HepG2 (cell line): ENCODE data around the gene SEC24A. TPM values are rescaled to one million over a fixed set of nuclear protein-coding genes. Genes with fewer than 3 reads are reported as not detected.

ENCODE experiments used
- ATAC-seq: fragments of 200-7000 bp; cut with Tn5 transposase; 3 replicates; pipeline ENCODE4 v1.9.1; 2020; ENCODE audit warnings: mild to moderate bottlenecking, moderate library complexity
- BruUV-seq: library from RNA; stranded (reverse); fragments of 400-500 nt; replicated peaks from 2 replicates; lab custom pipeline; 2021; lab: Mats Ljungman, UMichigan
- CTCF ChIA-PET: fragments of 300-600 bp; formaldehyde crosslinking; extraction: SDS; loops from one replicate; lab custom pipeline; 2021; ENCODE audit warnings: low total read pairs, inconsistent platforms, low intra/inter-chr PET ratio; lab: Yijun Ruan, JAX
- POLR2A ChIA-PET: fragments of 350-600 bp; sonication (Branson Sonifier 250); formaldehyde crosslinking; loops from one replicate; lab custom pipeline; 2020; ENCODE audit warnings: antibody characterized with exemption, inconsistent platforms; lab: Yijun Ruan, JAX
- DNase-seq: peaks from one replicate; pipeline ENCODE4 v3.0.0-alpha.2; 2015; ENCODE audit warnings: low spot score
- FAIRE-seq: peaks from 3 replicates; lab custom pipeline; 2011; peaks lifted over from hg19 to GRCh38; lab: Jason Lieb, UNC
- H2AFZ ChIP-seq: one replicate; pipeline ENCODE4 v1.6.1; 2011; ENCODE audit warnings: low read length, inconsistent platforms
- H3K27ac ChIP-seq: fragments of 300-600 bp; 3 replicates; pipeline ENCODE4 v1.8.0; 2011; ENCODE audit warnings: mixed run types, mild to moderate bottlenecking, mixed read lengths, low read length, inconsistent platforms; ENCODE audit not compliant: insufficient read depth; ENCODE audit errors: extremely low read length
- H3K27me3 ChIP-seq, 2 experiments: fragments of 200-600 bp in 1 of 2; 2 replicates in 1 of 2; 3 replicates in 1 of 2; pipeline versions ENCODE4 v1.6.0 to v1.8.0; 2011; ENCODE audit warnings: low read length in 2 of 2, mild to moderate bottlenecking in 2 of 2, moderate library complexity in 2 of 2, inconsistent platforms in 1 of 2; ENCODE audit not compliant: insufficient read depth in 2 of 2, control insufficient read depth in 1 of 2
- H3K36me3 ChIP-seq, 2 experiments: fragments of 200-600 bp in 1 of 2; replicated peaks in 1 of 2; 2 replicates in 1 of 2; 3 replicates in 1 of 2; pipeline versions ENCODE4 v1.5.1 to v1.8.0; 2011; ENCODE audit warnings: low read length in 2 of 2, inconsistent platforms in 1 of 2; ENCODE audit not compliant: insufficient read depth in 2 of 2, control insufficient read depth in 1 of 2
- H3K4me1 ChIP-seq: 2 replicates; pipeline ENCODE4 v1.5.1; 2012; ENCODE audit warnings: low read length, inconsistent platforms; ENCODE audit not compliant: insufficient read depth
- H3K4me2 ChIP-seq: 2 replicates; pipeline ENCODE4 v1.6.0; 2011; ENCODE audit warnings: low read depth, low read length, inconsistent platforms
- H3K4me3 ChIP-seq, 3 experiments: fragments of 200-600 bp in 1 of 3; sonication (generic), shearing (Covaris generic) in 1 of 3; replicated peaks in 1 of 3; 2 replicates each; pipeline ENCODE4 v1.5.1; 2011 to 2016; ENCODE audit warnings: low read length in 3 of 3, inconsistent platforms in 2 of 3, low read depth in 2 of 3, mild to moderate bottlenecking in 2 of 3, control low read depth in 1 of 3, mixed read lengths in 1 of 3; ENCODE audit not compliant: insufficient read depth in 1 of 3
- H3K79me2 ChIP-seq: one replicate; pipeline ENCODE4 v1.6.1; 2011; ENCODE audit warnings: low read length, inconsistent platforms; ENCODE audit not compliant: insufficient read depth
- H3K9ac ChIP-seq: 2 replicates; pipeline ENCODE4 v1.6.0; 2011; ENCODE audit warnings: mild to moderate bottlenecking, low read depth, low read length, inconsistent platforms; ENCODE audit not compliant: insufficient read depth
- H3K9me3 ChIP-seq: 2 replicates; pipeline ENCODE4 v1.5.1; 2012; ENCODE audit warnings: mild to moderate bottlenecking, low read length
- H4K20me1 ChIP-seq: 2 replicates; pipeline ENCODE4 v1.6.0; 2011; ENCODE audit warnings: inconsistent platforms, mild to moderate bottlenecking, low read length, moderate library complexity; ENCODE audit not compliant: insufficient read depth
- ATRX ChIP-seq: sonication (generic); formaldehyde crosslinking; IDR thresholded peaks from 2 replicates; pipeline ENCODE4 v1.4.0; 2020; ENCODE audit warnings: missing genetic modification reagents, borderline replicate concordance
- KDM4B ChIP-seq: sonication (generic); formaldehyde crosslinking; IDR thresholded peaks from 2 replicates; pipeline ENCODE4 v1.4.0; 2020; ENCODE audit warnings: missing genetic modification reagents
- NCOA2 ChIP-seq: sonication (generic); formaldehyde crosslinking; IDR thresholded peaks from 2 replicates; pipeline ENCODE4 v1.8.0; 2022; ENCODE audit warnings: inconsistent platforms
- NFYC ChIP-seq: IDR thresholded peaks from 2 replicates; pipeline ENCODE4 v1.6.1; 2016; ENCODE audit warnings: missing genetic modification reagents, missing compliant biosample characterization
- NR0B2 ChIP-seq: sonication (generic); formaldehyde crosslinking; IDR thresholded peaks from 2 replicates; pipeline ENCODE4 v1.4.0; 2020; ENCODE audit warnings: mild to moderate bottlenecking, missing genetic modification reagents
- SAFB2 ChIP-seq: sonication (generic); formaldehyde crosslinking; IDR thresholded peaks from 2 replicates; pipeline ENCODE4 v1.5.1; 2020; ENCODE audit warnings: missing genetic modification reagents, low read depth, mild to moderate bottlenecking, borderline replicate concordance
- SALL1 ChIP-seq: sonication (generic); formaldehyde crosslinking; IDR thresholded peaks from 2 replicates; pipeline ENCODE4 v1.8.0; 2022; ENCODE audit warnings: mild to moderate bottlenecking, missing genetic modification reagents
- SP2 ChIP-seq: sonication (generic); formaldehyde crosslinking; IDR thresholded peaks from 2 replicates; pipeline ENCODE4 v1.5.1; 2020; ENCODE audit warnings: mild to moderate bottlenecking, missing genetic modification reagents
- TSC22D2 ChIP-seq: sonication (generic); formaldehyde crosslinking; IDR thresholded peaks from 2 replicates; pipeline ENCODE4 v1.5.1; 2020; ENCODE audit warnings: missing genetic modification reagents, mild to moderate bottlenecking, borderline replicate concordance
- ZBTB7A ChIP-seq: sonication (generic); formaldehyde crosslinking; IDR thresholded peaks from 2 replicates; pipeline ENCODE4 v1.8.0; 2022; ENCODE audit warnings: mild to moderate bottlenecking, missing genetic modification reagents
- ZFP36 ChIP-seq: fragments of 150-350 bp; IDR thresholded peaks from 2 replicates; pipeline ENCODE4 v1.6.1; 2018; ENCODE audit warnings: borderline replicate concordance, low read length, low read depth; ENCODE audit not compliant: partially characterized antibody
- ZNF562 ChIP-seq: sonication (generic); formaldehyde crosslinking; IDR thresholded peaks from 2 replicates; pipeline ENCODE4 v1.8.0; 2022; ENCODE audit warnings: missing genetic modification reagents, borderline replicate concordance
- ZNF567 ChIP-seq: sonication (generic); formaldehyde crosslinking; IDR thresholded peaks from 2 replicates; pipeline ENCODE4 v1.8.1; 2023; ENCODE audit warnings: mild to moderate bottlenecking, missing genetic modification reagents, borderline replicate concordance
- ZNF616 ChIP-seq: sonication (generic); formaldehyde crosslinking; IDR thresholded peaks from 2 replicates; pipeline ENCODE4 v1.5.0; 2020; ENCODE audit warnings: low read depth, mild to moderate bottlenecking, missing genetic modification reagents
- WGBS: methylation state at CpG from one replicate; pipeline ENCODE4 v1.1.6; 2017; ENCODE audit warnings: low lambda C conversion rate; 5-methylcytosine and 5-hydroxymethylcytosine counted together
- in situ Hi-C: cut with HindIII; loops from 2 replicates; pipeline ENCODE4 v1.10.0; 2017; ENCODE audit warnings: low pct_unique_long_range_greater_than_20kb; ENCODE audit not compliant: extremely low pct_ligation_motif_present
- intact Hi-C: fragments of 100-400 bp; cut with micrococcal nuclease; formaldehyde crosslinking; loops from one replicate; pipeline ENCODE4 v1.10.0; 2022; ENCODE audit not compliant: unreplicated experiment
- polyA plus RNA-seq, 8 experiments: library from polyadenylated mRNA; depleted of rRNA in 3 of 8; stranded (reverse) in 7 of 8; unstranded in 1 of 8; fragments of >200 nt; fragmentation: Illumina TruSeq in 4 of 8; extraction: Trizol in 4 of 8; gene quantifications; 2 replicates each; pipeline versions ENCODE4 v1.2.1 to v1.2.3, GENCODE V29; 2011 to 2016; ENCODE audit warnings: low read depth in 4 of 8, missing spikeins in 1 of 8, mixed read lengths in 1 of 8; ENCODE audit not compliant: insufficient read depth in 1 of 8
- total RNA-seq, 5 experiments: library from RNA; depleted of rRNA; stranded (reverse); fragments of >200 nt; fragmentation: Illumina TruSeq; extraction: Trizol; gene quantifications; 2 replicates each; pipeline ENCODE4 v1.2.3, GENCODE V29; 2016; ENCODE audit warnings: low read depth in 1 of 5

SEC24A gene
- total and polyA plus RNA-seq, 2 of the 13 experiments (the other 11 are each of a cell fraction or from before 2014, with no cell fraction given): 30.5 to 56.8 TPM

- no peak for ATAC-seq
- in situ Hi-C loops: no loop called here
- no peak overlapping the region for H3K27ac ChIP-seq
- BruUV-seq: no TSS peak
- 98% methylated on average over 4 of the region's 4 CpGs for WGBS
- TF ChIP-seq ZNF567 (no peak), NFYC (no peak), ZNF616 (CRISPR knock-in tag) (no peak)
- TF ChIP-seq, all 625 proteins: peak for 0
- Histone ChIP-seq H3K36me3 (peaks cover 11 to 57% of the 10 kb centered on the region in 2 experiments), H3K79me2 (no peaks in the 10 kb centered on the region), H3K4me2 (no peak overlapping the region), H4K20me1 (no peaks in the 10 kb centered on the region), H3K9me3 (no peaks in the 10 kb centered on the region), H3K4me1 (peaks cover 12% of the 10 kb centered on the region; the same call in 1 of the 2 replicates), H2AFZ (no peak overlapping the region), H3K27me3 (no peaks in the 10 kb centered on the region), H3K9ac (no peak overlapping the region), H3K4me3 (no peak overlapping the region)
- ChIA-PET POLR2A (no interaction called here), CTCF (no interaction called here)
- no peak for DNase-seq
- FAIRE-seq: no peak
- intact Hi-C loops: no loop called here
These were observed 37.1 kb upstream of the SEC24A start for GRCh38 chr5:134611515-134611914.

- Histone ChIP-seq H2AFZ (no peak overlapping the region), H4K20me1 (no peaks in the 10 kb centered on the region), H3K9ac (no peak overlapping the region), H3K4me1 (peaks cover 6% of the 10 kb centered on the region; the same call in 1 of the 2 replicates), H3K9me3 (no peaks in the 10 kb centered on the region), H3K36me3 (peaks cover 8 to 45% of the 10 kb centered on the region in 2 experiments), H3K79me2 (no peaks in the 10 kb centered on the region), H3K27ac (no peak overlapping the region), H3K4me3 (no peak overlapping the region), H3K4me2 (no peak overlapping the region), H3K27me3 (no peaks in the 10 kb centered on the region; a peak in 1 of 5 replicates)
- 98% methylated on average over 5 of the region's 5 CpGs for WGBS
- intact Hi-C loops (no loop called here), in situ Hi-C loops (no loop called here)
- no TSS peak for BruUV-seq
- CTCF ChIA-PET: no interaction called here
- ATAC-seq (no peak), DNase-seq (no peak), FAIRE-seq (no peak)
- no peak for TF ChIP-seq ZNF562
- no peak for TF ChIP-seq NCOA2
- no peak for TF ChIP-seq ZBTB7A (CRISPR knock-in tag)
- TF ChIP-seq ATRX (CRISPR knock-in tag): no peak
- TF ChIP-seq NR0B2 (CRISPR knock-in tag): no peak
- TF ChIP-seq SALL1 (CRISPR knock-in tag): no peak
- no peak for TF ChIP-seq TSC22D2 (CRISPR knock-in tag)
- TF ChIP-seq KDM4B (CRISPR knock-in tag): no peak
- no peak for TF ChIP-seq SAFB2 (CRISPR knock-in tag)
- no peak for TF ChIP-seq ZFP36
- TF ChIP-seq SP2 (CRISPR knock-in tag): no peak
- POLR2A ChIA-PET: no interaction called here
These were observed 34.0 kb upstream of the SEC24A start for GRCh38 chr5:134614450-134615085.
